ENCODE results near the gene RALY.

Gene RALY

GRCh38 chr20:34052414-34052813, 58.7 kb downstream of the RALY start:
- no peak for DNase-seq

GRCh38 chr20:34055290-34055689, 61.6 kb downstream of the RALY start:
- no peak for DNase-seq

- no peak for DNase-seq
These were observed 65.1 kb downstream of the RALY start for GRCh38 chr20:34058831-34059230.

DNA sequence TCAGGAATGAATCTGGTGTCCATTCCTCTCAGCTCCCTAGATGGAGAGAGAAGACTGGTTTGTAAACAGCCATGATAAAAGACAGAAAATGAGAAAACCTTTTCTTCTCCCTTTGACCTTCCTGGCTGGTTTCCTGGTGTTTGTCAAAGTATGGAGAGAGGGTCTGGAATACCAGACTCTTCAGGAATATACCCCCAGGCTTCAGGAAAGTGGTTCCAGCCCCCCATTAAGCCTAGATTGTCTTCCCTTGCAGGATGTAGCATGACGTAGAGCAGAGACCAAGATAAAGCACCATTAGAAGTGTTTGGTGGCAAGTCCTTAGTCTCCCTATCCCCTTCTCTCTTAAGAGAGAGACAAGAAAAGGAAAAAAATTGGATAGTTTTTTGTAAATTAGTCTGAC, 67.3 kb downstream of the RALY start:
- DNase-seq = no peak

GRCh38 chr20:34061695-34062094, 68.0 kb downstream of the RALY start:
- DNase-seq = no peak

DNA sequence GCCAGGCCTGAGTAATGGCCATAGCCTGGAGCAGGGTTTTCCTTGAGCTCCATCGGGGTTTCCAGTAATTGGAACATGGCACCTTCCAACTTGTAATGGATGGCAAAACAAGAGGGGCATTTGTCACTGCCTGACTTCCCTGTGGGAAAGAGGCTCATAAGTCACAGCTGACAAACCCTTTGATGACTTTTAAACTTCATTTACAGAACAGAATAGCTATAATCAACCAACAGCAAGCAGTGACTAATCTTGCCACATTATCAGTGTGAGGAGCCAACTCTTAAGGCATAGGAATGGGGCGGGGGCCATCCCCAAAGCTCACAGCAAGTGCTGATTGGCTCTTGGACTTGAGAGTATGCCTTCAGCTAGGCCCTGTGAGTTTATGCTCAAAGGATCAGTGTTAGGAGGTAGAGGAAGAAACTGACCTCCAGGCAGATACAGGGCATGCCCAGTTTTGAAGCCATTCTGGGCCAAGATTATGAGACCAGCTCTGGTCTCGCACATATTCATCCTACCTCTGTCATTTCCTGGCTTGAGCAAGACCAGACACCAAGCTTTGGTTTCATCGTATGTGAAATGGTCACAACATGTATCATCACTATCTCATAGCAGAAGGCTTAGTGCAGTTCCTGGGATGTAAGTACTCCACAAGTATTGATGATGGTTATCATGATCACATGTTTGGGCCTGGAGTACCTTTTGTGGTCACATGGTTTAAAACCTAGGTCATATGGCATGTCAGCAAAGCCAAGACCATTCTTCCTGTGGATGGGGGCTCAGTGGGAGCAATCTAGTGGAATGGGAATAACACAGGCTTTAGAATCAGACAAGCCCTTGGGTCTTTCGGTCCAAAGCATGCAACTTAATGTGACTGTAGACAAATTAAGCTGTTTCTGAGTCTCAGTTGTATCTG, 69.1 kb downstream of the RALY start:
- no peak for DNase-seq

- no peak for DNase-seq
These were observed 70.6 kb downstream of the RALY start for GRCh38 chr20:34064286-34064685.

DNA sequence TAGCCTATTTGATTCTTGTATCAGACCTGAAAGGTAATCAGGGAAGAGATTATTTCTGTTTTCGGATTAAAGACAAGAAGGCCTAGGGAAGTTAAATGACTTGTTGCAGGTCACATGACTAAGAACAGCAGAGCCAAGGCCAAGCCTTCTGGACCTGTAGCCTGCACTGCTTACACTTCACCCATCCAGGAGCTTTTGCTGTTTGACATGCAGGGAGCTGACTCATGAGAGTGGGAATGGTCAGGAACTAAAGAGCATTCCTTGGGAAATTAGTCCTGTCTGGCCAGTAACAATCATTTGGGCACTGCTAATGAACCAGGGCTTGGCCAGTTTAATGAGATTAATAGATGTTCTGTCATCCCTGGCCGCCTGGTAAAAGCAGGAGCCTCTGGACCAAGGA, 71.5 kb downstream of the RALY start:
- no peak for DNase-seq

- DNase-seq = no peak
These were observed 72.9 kb downstream of the RALY start for GRCh38 chr20:34066476-34067090.

GRCh38 chr20:34068001-34068400, 74.3 kb downstream of the RALY start:
- no peak for DNase-seq

- no peak for DNase-seq
These were observed 75.8 kb downstream of the RALY start for GRCh38 chr20:34069341-34070078.

GRCh38 chr20:34070079-34070439, 76.3 kb downstream of the RALY start:
- no peak for DNase-seq

GRCh38 chr20:34070859-34071258, 77.1 kb downstream of the RALY start:
- no peak for DNase-seq

- no peak for DNase-seq
These were observed 78.4 kb downstream of the RALY start for GRCh38 chr20:34072076-34072475.

- no peak for DNase-seq
These were observed 79.1 kb downstream of the RALY start for GRCh38 chr20:34072778-34073177.

DNA sequence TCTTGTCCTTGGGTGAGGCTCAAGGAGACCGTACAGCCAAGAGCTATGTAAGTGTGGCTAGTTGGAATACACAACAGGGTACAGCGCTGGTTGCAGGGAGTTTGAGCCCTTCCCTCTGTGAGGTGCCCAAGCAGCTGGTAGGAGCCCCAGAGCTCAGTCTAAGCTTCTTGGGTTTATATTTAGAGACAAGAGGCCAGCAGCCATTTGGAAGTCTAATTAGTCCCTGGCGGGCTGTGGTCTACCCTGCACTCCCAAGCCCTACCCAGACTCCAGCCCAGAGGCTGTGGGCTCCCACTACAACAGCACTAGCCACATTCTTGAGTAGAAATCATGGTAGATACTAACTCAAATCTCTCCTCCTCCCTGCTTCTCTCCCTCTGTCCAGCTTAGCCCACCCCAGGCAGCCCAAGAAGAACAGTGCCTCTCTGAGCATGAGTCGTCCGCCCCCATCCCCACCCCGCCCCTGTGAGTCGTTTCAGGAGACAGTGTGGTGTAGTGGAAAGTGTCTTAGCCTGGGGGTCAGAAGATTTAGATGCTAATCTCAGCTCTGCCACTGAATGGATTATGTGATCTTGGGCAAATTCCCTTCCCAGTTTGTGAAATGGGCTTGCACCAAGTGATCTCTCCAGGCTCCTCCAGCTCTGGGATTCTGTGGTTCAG, 80.5 kb downstream of the RALY start:
- DNase-seq = no peak

DNA sequence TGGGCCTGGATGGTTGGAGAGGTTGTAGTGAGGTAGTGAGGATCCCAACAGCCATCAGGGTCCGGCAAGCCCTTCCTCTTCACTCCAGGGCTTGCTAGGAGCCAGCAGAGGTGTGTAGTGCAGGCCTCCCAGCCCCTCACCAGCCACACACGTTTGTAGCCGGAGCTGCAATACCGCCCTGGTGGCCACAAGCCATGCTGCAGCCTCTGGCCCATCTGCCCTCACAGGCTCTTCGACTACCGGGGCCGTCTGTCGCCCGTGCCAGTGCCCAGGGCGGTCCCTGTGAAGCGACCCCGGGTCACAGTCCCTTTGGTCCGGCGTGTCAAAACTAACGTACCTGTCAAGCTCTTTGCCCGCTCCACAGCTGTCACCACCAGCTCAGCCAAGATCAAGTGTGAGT, 81.9 kb downstream of the RALY start:
- DNase-seq = no peak

- DNase-seq = no peak
These were observed 83.2 kb downstream of the RALY start for GRCh38 chr20:34076952-34077351.

GRCh38 chr20:34078540-34078939, 84.8 kb downstream of the RALY start:
- no peak for DNase-seq

DNA sequence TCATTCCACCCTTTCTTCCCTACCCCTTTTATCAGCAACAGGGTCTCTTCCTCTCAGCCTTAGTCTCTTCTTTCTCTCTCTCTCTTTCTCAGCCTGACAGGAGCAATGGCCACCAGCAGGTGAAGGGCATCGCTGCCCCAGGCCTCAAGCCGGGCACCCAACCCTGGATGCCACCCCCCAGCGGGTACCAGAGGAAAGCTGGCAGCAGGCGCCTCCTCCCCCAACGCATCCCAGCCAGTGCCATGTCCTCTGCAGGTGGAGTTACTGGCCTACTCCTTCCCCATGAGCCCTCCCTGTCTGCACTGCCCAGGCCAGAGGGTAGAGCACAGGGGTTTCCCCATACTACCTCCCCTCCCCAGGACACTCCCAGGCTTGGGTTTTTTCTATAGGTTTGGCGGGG, 86.1 kb downstream of the RALY start:
- DNase-seq = no peak

DNA sequence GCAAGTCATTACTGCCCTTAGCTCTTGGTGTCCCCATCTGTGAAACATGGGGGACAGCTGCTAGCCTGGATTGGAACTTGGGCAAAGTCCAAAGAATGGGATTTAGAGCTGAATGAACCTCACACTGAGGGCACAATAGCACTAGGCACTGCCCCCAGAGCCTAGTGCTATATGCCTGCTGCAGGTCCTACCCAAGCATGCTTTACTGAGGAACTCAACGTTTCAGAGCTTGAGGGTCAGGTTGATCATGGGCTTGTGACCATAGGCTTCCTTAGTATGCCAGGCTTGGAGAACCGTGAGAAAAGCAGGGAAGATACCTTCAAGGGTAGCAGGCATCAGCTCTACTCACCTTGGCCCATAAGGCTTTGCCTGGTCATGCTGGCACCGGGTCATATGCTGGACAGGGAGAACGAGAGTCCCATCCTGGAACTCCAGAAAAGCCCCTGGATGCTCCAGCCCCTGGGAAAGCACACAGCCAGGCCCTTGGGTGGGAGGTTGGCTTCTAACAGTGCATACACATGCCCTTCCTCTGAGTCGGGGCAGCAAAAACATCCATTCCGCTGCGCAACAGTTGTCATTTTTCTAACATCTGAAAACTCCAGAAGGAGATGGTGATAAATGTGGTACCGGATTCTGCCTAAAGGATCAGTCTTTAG, 88.6 kb downstream of the RALY start:
- no peak for DNase-seq

- DNase-seq = no peak
These were observed 89.4 kb downstream of the RALY start for GRCh38 chr20:34083137-34083536.

GRCh38 chr20:34083781-34084180, 90.1 kb downstream of the RALY start:
- DNase-seq = no peak
